SJSA1 (cell line): Measurements from ENCODE around the gene SMTNL1. TPM values are rescaled to one million over a fixed set of nuclear protein-coding genes. Genes with fewer than 3 reads are reported as not detected.

Experiments
- DNase-seq, 2 experiments: peaks; one replicate each; pipeline ENCODE4 v3.0.0-alpha.2; 2015 to 2020; ENCODE audit warnings: low spot score in 2 of 2, low read depth in 1 of 2
- H3K27ac ChIP-seq: fragments of 250-450 bp; sonication (Bioruptor Pico); 2 replicates; pipeline ENCODE4 v1.5.1; 2020; ENCODE audit warnings: mild to moderate bottlenecking, moderate library complexity
- H3K27me3 ChIP-seq: fragments of 250-450 bp; sonication (Bioruptor Pico); replicated peaks from 2 replicates; pipeline ENCODE4 v1.5.1; 2020; ENCODE audit warnings: mild to moderate bottlenecking, moderate library complexity
- H3K36me3 ChIP-seq: fragments of 250-450 bp; sonication (Bioruptor Pico); 2 replicates; pipeline ENCODE4 v1.5.1; 2020; ENCODE audit warnings: mild to moderate bottlenecking
- H3K4me1 ChIP-seq: fragments of 250-450 bp; sonication (Bioruptor Pico); replicated peaks from 2 replicates; pipeline ENCODE4 v1.6.1; 2021; ENCODE audit warnings: mild to moderate bottlenecking
- H3K4me3 ChIP-seq: fragments of 250-450 bp; sonication (Bioruptor Pico); 2 replicates; pipeline ENCODE4 v1.5.1; 2020; ENCODE audit warnings: mild to moderate bottlenecking
- H3K9me3 ChIP-seq: fragments of 250-450 bp; sonication (Bioruptor Pico); replicated peaks from 2 replicates; pipeline ENCODE4 v1.5.1; 2020; ENCODE audit warnings: mild to moderate bottlenecking
- total RNA-seq: library from RNA; depleted of rRNA; stranded (reverse); fragments of >200 nt; shearing (Covaris generic); gene quantifications from 2 replicates; pipeline ENCODE4 v1.2.3, GENCODE V29; 2014; rRNA removed

The SMTNL1 gene
- total RNA-seq, 1 experiment from 2014 or later = not detected

DNA sequence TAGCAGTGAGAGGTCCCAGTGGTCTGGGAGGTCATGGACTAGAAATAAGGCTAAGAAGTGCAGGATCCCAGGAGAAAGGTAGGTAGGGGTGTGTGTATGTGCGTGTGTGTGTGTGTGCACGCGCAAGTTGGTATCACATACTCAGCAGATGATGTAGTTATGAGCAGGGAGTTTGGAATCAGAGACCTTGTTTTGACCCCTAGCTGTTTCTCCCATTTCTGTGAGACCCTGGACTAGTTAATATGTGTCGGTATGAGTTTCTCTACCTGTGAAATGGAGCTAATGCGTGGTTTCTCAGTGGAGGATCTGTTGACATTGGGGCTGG lies 61.4 kb downstream of the SMTNL1 start:
- Histone ChIP-seq H3K27ac (no peak overlapping the region), H3K27me3 (no peaks in the 10 kb centered on the region; the same call in 1 of the 2 replicates), H3K4me1 (no peaks in the 10 kb centered on the region), H3K36me3 (no peaks in the 10 kb centered on the region), H3K9me3 (no peaks in the 10 kb centered on the region), H3K4me3 (no peak overlapping the region)
- no peak for DNase-seq

DNA sequence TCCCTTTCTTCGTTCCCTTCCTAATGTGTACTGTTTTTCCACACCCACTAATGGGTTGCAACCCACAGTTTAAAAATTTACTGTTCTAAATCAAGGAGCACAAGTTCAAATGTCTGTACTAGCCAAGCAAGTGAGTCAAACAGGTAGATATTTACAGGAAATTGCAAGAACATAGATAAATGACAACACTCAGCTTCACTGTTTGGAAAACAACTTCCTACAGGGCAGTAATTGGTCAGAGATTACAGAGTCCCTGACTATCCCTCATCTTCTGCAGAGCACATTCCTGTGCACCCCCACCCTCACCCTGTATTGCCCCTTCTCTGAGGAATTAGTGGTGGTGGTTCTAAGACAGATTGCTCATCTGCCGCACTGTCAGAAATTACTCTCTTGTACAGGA lies 62.0 kb downstream of the SMTNL1 start:
- Histone ChIP-seq H3K4me3 (no peak overlapping the region), H3K27ac (no peak overlapping the region)

More for the DNA sequence above, 62.0 kb downstream of the SMTNL1 start:
- DNase-seq = no peak
- H3K9me3 ChIP-seq = no peaks in the 10 kb centered on the region
- H3K27me3 ChIP-seq = no peaks in the 10 kb centered on the region; the same call in 1 of the 2 replicates
- H3K36me3 ChIP-seq = no peaks in the 10 kb centered on the region
- H3K4me1 ChIP-seq = no peaks in the 10 kb centered on the region

Other genes starting within 250 kb of the SMTNL1 start
- 27.1 and 32.1 TPM in 2 replicates for gene TNKS1BP1, start 212.6 kb upstream of the SMTNL1 start, total RNA-seq
- gene SSRP1, start 201.7 kb upstream of the SMTNL1 start, total RNA-seq = 133 and 186 TPM in 2 replicates
- gene P2RX3, start 199.2 kb upstream of the SMTNL1 start, total RNA-seq = not detected in 2 replicates
- gene PRG3, start 156.4 kb upstream of the SMTNL1 start, total RNA-seq = not detected in 2 replicates
- not detected in 2 replicates for gene PRG2, start 146.9 kb upstream of the SMTNL1 start, total RNA-seq
- 49.5 and 62.2 TPM in 2 replicates for gene SLC43A3, start 110.5 kb upstream of the SMTNL1 start, total RNA-seq
- not detected in 2 replicates for gene RTN4RL2, start 77.1 kb upstream of the SMTNL1 start, total RNA-seq
- gene SLC43A1, start 21.9 kb upstream of the SMTNL1 start, total RNA-seq = 6.0 and 6.4 TPM in 2 replicates
- gene TIMM10, start 6.8 kb upstream of the SMTNL1 start, total RNA-seq = 105 and 157 TPM in 2 replicates
- 8.6 and 17.3 TPM in 2 replicates for gene UBE2L6, start 30.1 kb downstream of the SMTNL1 start, total RNA-seq
- gene SERPING1, start 60.1 kb downstream of the SMTNL1 start, total RNA-seq = not detected in 2 replicates
- gene YPEL4, start 112.3 kb downstream of the SMTNL1 start, total RNA-seq = not detected in 2 replicates
- 16.6 and 24.1 TPM in 2 replicates for gene CLP1, start 120.2 kb downstream of the SMTNL1 start, total RNA-seq
- 26.8 and 42.0 TPM in 2 replicates for gene ZDHHC5, start 130.5 kb downstream of the SMTNL1 start, total RNA-seq
- 26.0 and 32.5 TPM in 2 replicates for gene MED19, start 174.6 kb downstream of the SMTNL1 start, total RNA-seq
- gene TMX2, start 175.0 kb downstream of the SMTNL1 start, total RNA-seq = 76.7 and 132 TPM in 2 replicates
- gene SELENOH, start 203.9 kb downstream of the SMTNL1 start, total RNA-seq = 234 and 322 TPM in 2 replicates
- not detected in 2 replicates for gene BTBD18, start 214.2 kb downstream of the SMTNL1 start, total RNA-seq
- 106 and 128 TPM in 2 replicates for gene CTNND1, start 224.2 kb downstream of the SMTNL1 start, total RNA-seq